NK-92 (cell line): Measurements from ENCODE around the gene TNFRSF12A.

ENCODE experiments used
- DNase-seq: peaks from one replicate; lab custom pipeline; 2025; ENCODE audit not compliant: unreplicated experiment; lab: John Stamatoyannopoulos, UW

TNFRSF12A gene

DNA sequence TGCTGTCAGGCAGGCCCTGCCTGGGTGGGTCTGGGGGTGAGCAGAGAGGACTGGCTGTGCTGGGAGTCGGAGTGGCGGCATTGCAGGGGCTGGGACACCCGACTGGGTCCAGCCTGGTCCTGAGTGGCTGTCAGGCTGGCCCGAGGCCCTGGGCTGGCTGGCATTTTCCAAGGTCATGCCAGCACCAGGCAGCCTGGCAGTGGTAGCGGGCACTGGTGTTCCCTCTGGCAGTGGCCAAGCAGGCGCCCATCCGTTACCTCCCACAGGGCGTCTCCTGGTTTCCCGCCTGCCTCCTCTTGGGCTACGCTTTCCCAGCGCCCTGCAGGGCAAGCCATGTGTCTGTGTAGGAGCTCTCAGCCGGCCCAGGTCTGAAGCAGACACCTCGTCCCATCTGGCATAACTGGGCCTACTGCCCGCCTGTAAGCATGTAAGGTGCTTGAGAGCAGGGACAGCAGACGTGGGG lies 34.2 kb upstream of the TNFRSF12A start:
- DNase-seq: no peak

DNA sequence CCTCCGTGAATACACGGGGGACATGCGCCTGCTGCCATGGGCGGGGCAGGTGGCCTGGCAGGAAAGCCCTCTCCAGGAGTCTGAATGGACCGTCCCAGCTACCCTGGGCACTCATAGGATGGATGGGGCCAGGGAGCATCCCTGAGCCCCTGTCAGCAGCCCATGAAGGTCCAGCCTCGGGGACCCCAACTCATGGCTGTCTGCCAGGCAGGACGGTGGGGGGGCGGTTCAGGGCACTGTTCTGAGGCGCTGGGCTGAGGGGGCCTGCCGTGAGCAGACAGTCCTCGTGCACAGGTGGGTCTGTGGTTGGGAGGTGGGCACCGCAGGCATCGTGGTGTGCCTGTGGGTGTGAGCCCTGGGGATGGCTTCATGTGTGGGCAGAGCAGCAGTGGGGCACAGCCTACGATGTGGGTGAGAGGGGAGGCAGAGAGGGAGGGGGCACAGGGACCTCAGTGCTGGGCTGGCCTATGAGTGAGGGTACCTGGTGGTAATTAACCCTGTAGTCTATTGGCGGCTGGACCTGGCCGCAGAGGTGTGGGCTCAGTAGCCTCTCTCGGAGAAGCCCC lies 33.5 kb upstream of the TNFRSF12A start:
- DNase-seq: no peak

DNA sequence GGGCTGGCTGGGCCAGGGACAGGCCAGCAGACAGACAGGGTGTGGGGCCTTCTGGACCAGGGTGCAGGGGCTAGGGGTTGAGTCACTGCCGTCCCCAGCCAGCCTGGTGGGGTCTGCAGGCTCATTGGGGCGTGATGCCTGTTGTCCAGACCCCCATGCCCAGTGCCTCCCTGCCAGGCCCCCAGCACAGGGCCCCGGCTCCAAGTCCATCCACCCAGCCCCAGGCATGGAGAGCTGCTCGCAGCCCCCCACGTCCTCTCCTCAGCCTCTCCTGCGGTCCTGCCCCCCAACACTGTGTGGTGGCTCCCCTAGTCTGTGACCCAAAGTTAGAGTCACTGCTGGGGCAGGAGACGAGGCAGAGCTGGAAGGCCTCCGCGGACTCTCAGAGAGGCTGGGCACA lies 32.9 kb upstream of the TNFRSF12A start:
- DNase-seq: no peak

DNA sequence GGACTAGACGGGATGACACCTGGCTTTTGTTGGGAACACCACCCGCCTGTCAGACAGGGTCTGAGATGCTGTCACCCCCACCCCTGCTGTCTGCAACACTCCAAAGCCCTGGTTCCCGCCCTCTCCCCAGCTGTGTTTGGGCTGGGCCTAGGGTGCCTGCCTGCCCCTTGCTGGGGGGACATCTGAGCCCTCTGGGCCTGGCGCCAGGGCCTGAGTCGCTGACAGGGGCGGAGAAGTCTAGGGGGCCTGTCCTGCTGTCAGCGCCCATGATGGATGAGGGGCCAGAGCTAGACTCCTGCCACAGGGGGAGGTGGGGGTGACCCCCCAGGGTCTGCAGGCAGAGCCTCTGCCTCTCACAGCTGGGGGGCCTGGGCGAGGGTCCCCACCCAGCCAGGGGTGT lies 32.3 kb upstream of the TNFRSF12A start:
- no peak for DNase-seq

DNA sequence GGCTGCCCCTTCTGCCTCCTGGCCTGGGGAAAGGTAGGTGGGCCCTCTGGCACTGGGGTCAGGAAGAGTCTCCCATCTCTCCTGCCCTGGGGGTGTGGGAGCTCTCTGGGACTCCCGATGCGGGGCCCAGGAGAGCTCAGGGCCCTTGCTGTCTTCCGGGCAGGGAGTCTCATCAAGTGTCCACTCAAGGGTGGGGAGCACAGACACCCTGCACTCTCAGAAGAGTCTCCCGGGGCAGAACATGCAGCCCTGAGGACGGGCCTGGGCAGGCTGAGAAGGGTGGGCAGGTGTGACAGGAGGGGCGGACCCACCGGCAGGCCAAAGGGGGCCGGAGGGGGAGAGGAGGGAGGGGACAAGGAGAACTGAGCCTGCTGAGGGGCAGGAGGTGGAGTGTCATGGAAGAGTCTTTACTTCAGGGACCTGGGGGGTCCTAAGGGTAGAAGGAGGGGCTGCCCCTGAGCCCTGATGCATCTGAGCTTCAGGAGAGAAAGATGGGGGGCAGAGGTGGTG lies 31.5 kb upstream of the TNFRSF12A start:
- DNase-seq: no peak

DNA sequence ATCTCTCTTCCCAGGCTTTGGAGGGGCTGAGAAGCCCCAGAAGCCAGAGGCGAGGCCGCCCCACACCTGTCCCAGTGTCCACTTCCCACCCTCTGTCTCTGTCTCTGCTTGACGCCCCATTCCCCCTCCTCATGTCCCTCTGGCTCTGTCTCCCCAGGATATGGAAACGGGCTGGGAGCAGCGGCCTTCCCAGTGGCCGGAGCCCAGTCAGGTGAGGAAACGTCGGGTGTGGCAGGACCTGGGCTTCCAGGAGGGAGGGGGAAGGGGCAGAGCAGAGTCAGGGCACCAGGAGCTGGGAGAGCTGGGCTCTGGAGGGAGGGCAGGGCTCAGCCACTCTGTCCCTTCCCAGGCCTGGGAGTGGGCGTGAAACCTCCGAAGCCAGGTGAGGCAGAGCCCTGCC lies 29.3 kb upstream of the TNFRSF12A start:
- DNase-seq: no peak

DNA sequence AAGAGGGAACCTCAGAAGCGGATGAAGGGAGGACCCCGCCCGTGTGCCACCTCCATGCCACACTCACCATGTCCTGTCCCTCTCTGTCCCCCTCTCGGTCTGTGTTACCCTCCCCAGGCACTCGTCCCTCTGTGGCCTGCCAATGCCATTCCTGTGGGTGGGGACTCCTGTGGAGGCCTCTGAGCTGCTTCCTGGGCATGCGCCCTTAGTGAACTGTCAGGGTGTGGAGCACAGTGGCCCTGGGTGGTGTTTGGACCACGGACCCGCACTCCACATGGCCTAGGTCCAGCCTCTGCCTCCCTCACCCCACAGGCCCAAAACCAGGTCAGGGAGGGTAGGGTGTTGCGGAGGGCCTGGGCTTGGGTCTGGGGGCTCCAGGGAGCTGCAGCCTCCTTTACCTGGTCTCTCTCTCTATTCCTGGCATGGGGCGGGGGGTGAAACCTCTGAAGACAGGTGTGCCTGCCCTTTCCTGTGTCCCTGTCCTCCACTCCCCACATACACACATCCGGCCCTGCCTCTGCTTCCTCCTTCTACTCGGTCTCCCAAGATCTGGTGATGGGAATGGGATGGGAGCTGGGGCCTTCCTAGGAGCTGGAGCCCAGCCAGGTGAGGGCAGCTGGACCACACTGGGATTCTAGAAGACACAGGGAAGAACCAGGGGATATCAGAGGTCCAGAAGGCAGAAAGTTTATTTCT lies 28.5 kb upstream of the TNFRSF12A start:
- no peak for DNase-seq

DNA sequence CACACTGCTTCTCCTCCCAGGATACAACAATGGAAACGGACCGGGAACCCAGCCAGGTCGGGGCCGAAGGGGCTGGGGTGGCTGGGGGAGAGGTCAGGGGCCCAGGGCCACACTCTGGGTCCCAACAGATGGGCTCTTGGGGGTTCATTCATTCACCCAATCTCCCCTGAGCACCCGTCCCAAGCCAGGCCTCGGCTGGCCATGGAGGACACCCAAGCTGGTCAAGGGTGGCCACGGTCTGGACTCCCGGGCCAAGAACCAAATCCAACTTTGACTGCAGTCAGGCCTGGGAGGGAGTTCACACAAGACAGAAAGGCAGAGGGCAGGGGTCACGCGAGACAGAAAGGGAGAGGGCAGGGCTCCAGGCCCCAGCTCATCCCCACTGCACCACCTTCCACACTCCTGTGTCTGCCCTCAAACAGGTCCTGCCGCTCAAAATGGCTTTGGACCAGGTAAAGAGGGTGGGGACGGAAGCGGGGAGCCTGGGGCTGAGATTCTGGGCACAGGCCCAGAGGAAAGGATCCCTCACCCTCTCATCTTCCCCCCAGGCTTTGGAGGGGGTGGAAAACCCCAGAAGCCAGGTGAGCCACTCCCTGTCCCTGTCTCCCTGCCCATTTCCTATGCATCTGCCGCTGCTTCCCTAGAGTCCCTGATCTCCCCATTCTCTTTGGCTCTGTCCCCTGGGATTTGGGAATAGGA lies 27.6 kb upstream of the TNFRSF12A start:
- no peak for DNase-seq

DNA sequence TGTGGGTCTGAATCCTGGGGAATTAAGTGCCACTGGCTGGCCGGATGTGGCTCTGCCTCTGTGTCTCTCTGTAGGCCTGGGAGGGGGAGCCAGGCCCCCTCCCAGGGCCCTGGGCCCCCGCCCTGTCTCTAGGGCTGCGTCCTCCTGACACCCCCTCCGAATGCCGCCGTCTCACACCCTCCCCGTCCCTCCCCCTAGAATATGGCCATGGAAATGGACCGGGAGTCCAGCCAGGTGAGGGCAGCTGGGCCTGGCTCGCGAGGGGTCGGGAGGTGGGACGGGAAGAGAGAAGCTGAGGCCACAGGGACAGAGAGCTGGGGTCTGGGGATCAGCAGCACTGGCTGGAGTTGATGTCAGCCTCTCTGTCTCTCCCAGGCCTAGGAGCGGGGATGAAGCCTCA lies 23.9 kb upstream of the TNFRSF12A start:
- no peak for DNase-seq

DNA sequence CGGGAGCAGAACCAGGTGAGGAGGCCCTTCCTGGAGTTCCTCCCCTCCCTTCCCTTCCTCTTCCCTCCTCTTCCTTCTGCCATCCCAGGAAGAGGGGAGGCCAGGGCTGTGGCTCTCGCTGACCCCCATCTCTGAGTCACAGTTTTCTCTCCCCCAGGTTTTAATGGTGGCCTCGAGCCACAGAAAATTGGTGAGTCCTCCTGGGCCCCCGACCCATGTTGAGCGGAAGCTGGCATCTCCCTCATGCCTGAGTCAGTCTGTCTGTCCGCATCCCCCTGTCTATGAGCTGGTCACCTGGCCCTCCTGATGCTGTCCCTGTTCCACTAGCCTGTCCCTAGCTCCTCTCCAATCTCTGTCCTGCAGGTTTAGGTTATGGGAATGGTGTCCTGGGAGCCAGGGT lies 20.2 kb upstream of the TNFRSF12A start:
- DNase-seq: no peak

DNA sequence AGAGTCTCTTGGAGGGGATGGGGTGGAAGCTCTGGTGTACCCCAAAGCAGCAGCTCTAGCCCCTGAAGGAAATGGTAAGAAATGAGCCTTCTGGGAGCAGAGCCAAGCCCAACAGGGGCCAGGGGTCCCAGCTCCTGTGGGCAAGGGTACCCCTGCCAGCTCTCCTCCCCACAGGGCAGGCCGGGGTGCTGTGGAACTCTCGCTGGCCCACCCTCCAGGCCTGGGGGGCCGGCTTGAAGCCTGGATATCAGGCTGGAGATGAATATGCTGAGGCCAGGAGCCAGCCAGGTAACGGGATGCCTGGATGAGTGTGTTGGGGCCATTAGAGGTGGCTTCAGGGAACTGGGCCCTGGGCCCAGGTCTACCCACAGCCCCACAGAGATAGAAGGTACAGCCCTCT lies 19.6 kb upstream of the TNFRSF12A start:
- DNase-seq: no peak

DNA sequence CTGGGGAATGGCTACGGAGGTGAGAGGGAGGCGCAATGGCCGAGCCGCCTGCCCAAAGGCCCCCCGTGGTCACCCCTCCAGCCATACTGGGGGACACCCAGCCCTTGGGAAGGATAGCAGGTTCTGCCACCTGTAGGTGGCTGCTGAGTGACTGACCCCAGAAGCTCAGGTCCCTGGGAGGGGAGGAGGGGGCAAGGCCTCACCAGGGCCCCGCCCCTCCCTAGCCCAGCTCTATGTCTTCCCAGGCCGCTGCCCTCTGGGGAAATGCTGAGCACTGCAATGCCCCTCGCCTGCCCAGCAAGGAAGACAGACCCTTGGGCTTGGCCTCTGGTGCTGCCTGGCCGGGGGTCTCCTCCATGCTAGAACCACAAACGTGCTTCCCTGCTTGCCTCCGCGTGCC lies 18.9 kb upstream of the TNFRSF12A start:
- no peak for DNase-seq

DNA sequence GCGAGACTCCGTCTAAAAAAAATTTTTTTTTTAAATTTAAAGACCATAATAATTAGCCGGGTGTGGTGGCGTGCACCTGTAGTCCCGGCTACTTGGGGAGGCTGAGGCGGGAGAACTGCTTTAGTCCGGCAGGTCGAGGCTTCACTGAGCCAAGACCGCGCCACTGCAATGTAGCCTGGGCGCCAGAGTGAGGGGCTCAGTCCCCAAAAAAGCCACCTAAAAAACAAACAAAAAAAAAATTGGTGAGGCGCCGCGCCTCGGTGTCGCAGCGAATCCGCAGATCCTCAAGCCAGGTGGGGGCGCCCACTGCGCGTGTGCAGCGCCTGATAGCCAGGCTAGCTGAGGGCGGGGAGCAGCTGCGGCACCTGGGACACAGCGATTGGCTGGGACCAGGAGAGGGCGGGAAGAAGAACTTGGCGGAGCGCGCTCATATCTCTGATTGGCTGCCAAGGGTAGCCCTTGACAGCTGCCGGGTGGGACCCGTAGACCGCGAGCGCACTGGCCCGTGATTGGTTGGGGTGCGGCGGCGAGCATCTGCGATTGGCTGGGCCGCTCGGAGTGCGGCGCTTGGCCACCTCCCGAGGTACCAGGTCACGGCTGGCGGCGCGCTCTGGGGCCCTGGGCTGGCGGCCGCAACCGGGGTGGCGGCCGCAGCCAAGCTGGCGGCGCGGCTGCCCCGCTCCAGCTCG lies 16.4 kb upstream of the TNFRSF12A start:
- DNase-seq: peak; percentile 79

DNA sequence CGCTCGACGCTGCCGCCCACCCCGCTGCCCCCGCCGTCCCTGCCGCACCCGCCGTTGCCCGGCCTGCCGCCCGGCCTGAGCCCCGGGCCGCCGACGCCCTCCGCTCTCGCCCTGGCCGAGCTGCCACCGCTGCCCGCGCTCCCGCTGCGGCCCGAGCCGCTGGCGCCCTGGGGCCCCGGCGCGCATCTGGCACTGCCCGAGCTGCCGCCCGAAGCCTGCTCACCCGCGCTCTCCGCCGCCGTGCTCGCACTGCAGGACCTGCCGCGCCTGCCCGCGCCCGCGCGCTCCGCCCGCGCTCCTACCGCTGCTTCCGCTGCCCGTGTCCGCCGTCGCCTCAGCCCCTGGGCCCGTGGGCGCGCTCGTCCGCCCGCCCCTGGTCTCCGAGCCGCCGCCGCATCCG lies 15.8 kb upstream of the TNFRSF12A start:
- no peak for DNase-seq

DNA sequence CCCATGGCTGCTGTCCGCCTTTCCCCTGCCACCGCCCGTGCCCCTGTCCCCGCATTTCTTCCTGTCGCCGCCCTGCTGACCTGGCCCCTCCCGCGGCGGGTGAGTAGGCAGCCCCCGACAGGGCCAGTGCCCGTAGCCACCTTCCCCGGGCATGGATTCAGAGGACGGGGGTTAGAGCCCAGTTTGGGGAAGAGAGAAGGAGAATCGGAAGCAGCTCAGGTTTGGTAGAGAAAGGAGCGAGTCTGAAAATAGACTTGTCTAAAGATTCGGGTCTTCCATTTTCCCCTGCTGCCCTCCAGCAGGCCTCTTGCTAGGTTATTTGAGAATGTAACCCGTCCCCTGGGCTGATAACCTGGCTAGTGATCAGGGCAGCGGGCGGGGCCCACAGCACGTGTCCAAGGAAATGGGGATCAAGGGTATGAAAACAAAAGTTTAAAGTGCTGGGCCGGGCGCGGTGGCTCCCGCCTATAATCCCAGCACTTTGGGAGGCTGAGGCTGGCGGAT lies 15.3 kb upstream of the TNFRSF12A start:
- DNase-seq: no peak

DNA sequence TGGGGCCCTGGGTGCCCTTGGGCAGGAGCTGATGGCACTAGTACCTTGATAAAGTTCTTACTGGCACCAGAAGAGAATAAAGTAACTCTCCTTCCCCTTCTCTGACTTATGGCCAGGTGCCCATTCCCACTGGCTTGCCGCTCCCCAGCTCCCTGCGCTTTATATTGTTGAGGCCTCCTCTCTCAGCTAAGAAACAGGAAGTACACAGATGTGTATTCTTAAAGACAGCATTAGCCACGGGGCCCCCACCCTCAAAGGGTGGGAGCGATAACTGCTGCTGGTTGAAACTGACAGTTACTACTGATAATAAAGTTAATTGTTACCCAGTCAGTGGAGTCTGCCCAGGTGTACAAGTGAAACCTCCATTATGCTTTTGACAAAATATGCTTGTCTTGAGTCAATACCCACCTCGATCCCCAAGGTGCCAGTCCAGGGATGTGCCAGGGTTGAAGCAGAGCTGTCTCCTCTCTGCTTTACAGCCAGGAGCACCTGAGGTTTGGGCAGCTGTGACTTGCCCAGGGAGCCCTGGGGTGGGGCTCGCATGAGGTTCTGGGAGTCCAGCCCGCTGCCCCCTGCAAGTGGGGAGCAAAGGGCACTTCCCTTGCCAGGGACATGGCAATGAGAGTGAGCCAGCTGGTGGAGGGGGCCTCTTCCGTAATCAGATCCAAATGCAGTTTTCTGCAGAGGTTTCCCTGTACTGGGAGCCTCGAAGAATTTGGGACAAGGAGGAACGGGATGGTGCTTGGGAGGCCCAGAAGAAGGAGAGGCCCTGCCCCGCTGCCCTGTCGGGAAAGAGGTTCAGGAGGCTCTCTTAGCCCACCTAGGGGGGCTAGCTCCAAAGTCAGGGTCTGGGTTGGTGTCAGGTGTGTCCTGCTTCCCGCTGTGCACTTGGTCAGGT lies 12.9 kb upstream of the TNFRSF12A start:
- DNase-seq: no peak

DNA sequence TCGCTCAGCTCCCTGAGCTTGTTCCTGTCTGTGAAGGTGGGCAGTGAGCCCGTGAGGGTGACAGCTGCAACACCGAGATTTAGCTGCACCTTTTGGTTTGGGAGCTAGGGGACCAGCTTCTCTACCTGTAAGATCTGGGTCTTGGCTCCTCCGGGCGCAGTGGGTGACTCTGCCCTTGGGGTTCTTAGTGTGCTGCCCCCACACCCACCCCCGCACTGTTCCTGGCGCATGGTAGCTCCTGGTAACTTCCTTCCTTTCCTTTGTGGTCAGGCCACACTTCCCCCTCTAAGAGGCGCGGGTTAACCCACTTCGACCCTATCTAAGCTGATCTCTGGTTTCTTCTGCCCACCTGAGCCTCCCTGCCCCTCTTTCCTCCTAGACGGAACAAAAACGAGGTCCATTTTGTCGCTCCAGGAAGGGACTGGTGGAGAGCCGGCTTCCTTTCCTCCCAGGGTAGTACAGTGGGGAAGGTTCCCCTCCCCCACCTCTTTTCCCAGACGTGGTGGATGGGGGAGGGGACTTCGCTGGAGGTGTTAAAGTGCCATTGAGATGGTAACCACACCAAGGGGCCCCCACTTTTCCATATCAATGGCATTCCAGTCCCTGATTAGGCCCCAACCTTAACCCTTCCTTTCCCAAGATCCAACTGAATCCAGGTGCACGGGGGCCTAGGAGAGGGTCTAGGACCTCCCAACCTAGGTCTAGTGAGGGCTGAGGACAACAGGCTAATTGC lies 12.0 kb upstream of the TNFRSF12A start:
- DNase-seq: no peak

DNA sequence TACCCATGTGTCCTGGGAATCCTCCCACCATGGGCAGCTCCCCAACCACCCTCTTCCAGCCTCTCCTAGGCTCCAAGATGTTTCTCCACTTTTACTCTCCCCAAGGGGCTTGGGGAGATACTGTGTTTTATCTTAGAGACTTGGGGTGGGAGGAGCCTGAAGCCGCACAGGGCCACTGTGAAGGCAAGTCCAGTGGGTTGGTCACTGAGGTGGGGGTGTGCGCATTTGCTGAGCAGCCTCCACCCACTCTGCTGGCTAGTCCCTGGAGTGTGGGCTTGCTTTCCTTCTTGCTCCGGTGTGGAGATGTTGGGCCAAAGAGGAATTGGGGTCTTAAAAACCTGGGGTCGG lies 11.5 kb upstream of the TNFRSF12A start:
- no peak for DNase-seq

DNA sequence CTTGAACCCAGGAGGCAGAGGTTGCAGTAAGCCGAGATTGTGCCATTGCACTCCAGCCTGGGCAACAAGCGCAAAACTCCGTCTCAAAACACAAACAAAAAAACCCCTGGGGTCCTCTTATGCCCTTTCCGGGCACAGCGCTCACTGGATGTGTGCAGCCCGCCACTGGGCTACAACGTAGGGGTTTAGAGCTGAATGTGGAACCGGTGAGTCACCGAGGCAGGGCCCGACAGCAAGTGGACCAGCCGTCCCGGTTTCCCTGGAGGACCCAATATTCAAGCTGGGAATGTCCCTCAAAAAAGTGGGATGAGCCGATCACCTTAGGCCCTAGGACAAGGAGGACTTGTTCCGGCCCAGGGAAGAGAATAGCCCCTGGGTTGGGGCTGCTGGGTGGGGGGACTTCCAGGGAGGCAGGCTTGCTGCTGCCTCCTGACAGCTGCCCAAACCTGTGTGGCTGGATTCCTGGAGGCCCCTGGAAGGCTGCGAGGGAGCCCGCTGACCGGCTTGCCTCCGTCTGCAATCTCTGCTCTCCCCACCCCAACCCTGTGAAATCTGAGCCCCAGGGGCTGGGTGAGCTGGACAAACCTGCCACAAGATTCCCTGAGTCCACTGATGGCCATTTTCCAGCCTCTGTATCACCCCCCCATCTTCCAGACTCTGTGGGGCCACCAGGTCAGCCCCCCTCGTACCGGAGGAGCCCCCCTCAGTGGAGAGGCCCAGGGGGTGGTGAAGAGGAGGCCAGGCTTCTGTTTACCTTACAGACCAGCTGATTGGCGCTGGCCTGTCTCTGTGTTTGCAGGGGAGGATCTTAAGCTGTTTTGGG lies 10.4 kb upstream of the TNFRSF12A start:
- no peak for DNase-seq
